Thyroid gland (tissue), 4 donors: ENCODE measurements around the gene FYB2. TPM values are rescaled to one million over a fixed set of nuclear protein-coding genes. Genes with fewer than 3 reads are reported as not detected.

ENCODE experiments used
- DNase-seq, 2 donors: peaks; one replicate each; pipeline ENCODE4 v3.0.0-alpha.2; 2019
- H3K27ac ChIP-seq, 3 donors: fragments of 200-600 bp; sonication (generic); 1 replicate in 2 of 3; 2 replicates in 1 of 3; pipeline ENCODE4 v1.5.1; 2016 to 2019; ENCODE audit warnings: mild to moderate bottlenecking in 1 of 3, moderate library complexity in 1 of 3
- H3K27me3 ChIP-seq: fragments of 200-600 bp; sonication (generic); one replicate; pipeline ENCODE4 v1.5.1; 2019
- H3K36me3 ChIP-seq, 2 donors: fragments of 200-600 bp; sonication (generic); one replicate each; pipeline ENCODE4 v1.5.1; 2016 to 2019
- H3K4me1 ChIP-seq, 2 donors: fragments of 200-600 bp; sonication (generic); one replicate each; pipeline ENCODE4 v1.5.1; 2017 to 2019
- H3K4me3 ChIP-seq, 3 donors: fragments of 200-600 bp; sonication (generic); replicated peaks in 1 of 3; 1 replicate in 2 of 3; 2 replicates in 1 of 3; pipeline ENCODE4 v1.5.1; 2016; ENCODE audit warnings: mild to moderate bottlenecking in 1 of 3
- H3K9me3 ChIP-seq: fragments of 200-600 bp; sonication (generic); one replicate; pipeline ENCODE4 v1.5.1; 2017
- CTCF ChIP-seq, 6 experiments: fragments of 200-600 bp in 3 of 6; fragments of 450-650 bp in 3 of 6; sonication (generic) in 3 of 6; IDR thresholded peaks; one replicate each; pipeline ENCODE4 v1.5.1; 2016 to 2019; ENCODE audit warnings: antibody characterized with exemption in 6 of 6, mild to moderate bottlenecking in 2 of 6, inconsistent platforms in 1 of 6, moderate library complexity in 1 of 6
- POLR2A ChIP-seq, 2 donors: fragments of 450-650 bp; IDR thresholded peaks; one replicate each; pipeline ENCODE4 v1.6.1; 2017; ENCODE audit warnings: antibody characterized with exemption in 2 of 2, mild to moderate bottlenecking in 2 of 2, moderate library complexity in 1 of 2
- WGBS, 2 donors: methylation state at CpG; one replicate each; pipeline ENCODE4 v1.1.5; 2017; 5-methylcytosine and 5-hydroxymethylcytosine counted together
- intact Hi-C: fragments of 100-400 bp; cut with DNase I; formaldehyde crosslinking; loops from one replicate; pipeline ENCODE4 v1.15.1; 2023
- total RNA-seq, 4 donors: library from RNA; depleted of rRNA; stranded (reverse); fragments of >200 nt; gene quantifications; one replicate each; pipeline ENCODE4 v1.2.3, GENCODE V29; 2016

The FYB2 gene
- total RNA-seq, 4 donors from 2014 or later: 0.13 to 1.6 (median 0.78) TPM; not detected in 1

GRCh38 chr1:56854521-56855099, 35.4 kb upstream of the FYB2 start, which contains the start of gene C8A:
TSS of gene C8A (plus strand) at chr1:56854797. CDS start at chr1:56854902, 105 bp downstream.
- 82 to 86% methylated on average over 3 of the region's 3 CpGs for WGBS, 2 donors
- TF ChIP-seq POLR2A (IDR thresholded peaks at IDR 0.05): no peak
- no peak for TF ChIP-seq CTCF (IDR thresholded peaks at IDR 0.05)
- H3K4me1 ChIP-seq: no peaks in the 10 kb centered on the region
- no peak within 1 kb of the TSS for H3K4me3 ChIP-seq
- intact Hi-C loops: no loop called here
- H3K9me3 ChIP-seq: no peaks in the 10 kb centered on the region
- H3K27me3 ChIP-seq: no peaks in the 10 kb centered on the region
- no peaks in the 10 kb centered on the region for H3K36me3 ChIP-seq
- no peak within 1 kb of the TSS for H3K27ac ChIP-seq
- no peak for DNase-seq

GRCh38 chr1:56852476-56852875, 33.3 kb upstream of the FYB2 start:
- Histone ChIP-seq H3K27me3 (no peaks in the 10 kb centered on the region), H3K4me1 (no peaks in the 10 kb centered on the region), H3K4me3 (no peak overlapping the region), H3K27ac (no peak overlapping the region), H3K36me3 (no peaks in the 10 kb centered on the region), H3K9me3 (no peaks in the 10 kb centered on the region)
- 2 to 83% methylated on average over 1 of the region's 1 CpG for WGBS, 2 donors
- TF ChIP-seq POLR2A (IDR thresholded peaks at IDR 0.05) (no peak), CTCF (IDR thresholded peaks at IDR 0.05) (no peak)
- DNase-seq: no peak
- intact Hi-C loops: no loop called here

- TF ChIP-seq POLR2A (IDR thresholded peaks at IDR 0.05): no peak
- no peak for TF ChIP-seq CTCF (IDR thresholded peaks at IDR 0.05)
- Histone ChIP-seq H3K27ac (no peak overlapping the region), H3K4me3 (no peak overlapping the region), H3K27me3 (no peaks in the 10 kb centered on the region), H3K36me3 (no peaks in the 10 kb centered on the region), H3K4me1 (no peaks in the 10 kb centered on the region), H3K9me3 (no peaks in the 10 kb centered on the region)
- 79 to 92% methylated on average over 5 of the region's 5 CpGs for WGBS, 2 donors
- no peak for DNase-seq
- intact Hi-C loops: no loop called here
Observed at GRCh38 chr1:56850922-56851321, 31.7 kb upstream of the FYB2 start.

- TF ChIP-seq CTCF (IDR thresholded peaks at IDR 0.05): no peak
- TF ChIP-seq POLR2A (IDR thresholded peaks at IDR 0.05): no peak
- Histone ChIP-seq H3K27ac (no peak overlapping the region), H3K9me3 (no peaks in the 10 kb centered on the region), H3K4me3 (no peak overlapping the region), H3K27me3 (no peaks in the 10 kb centered on the region), H3K36me3 (no peaks in the 10 kb centered on the region), H3K4me1 (no peaks in the 10 kb centered on the region)
- no peak for DNase-seq
- WGBS, 2 donors: 90 to 97% methylated on average over 2 of the region's 2 CpGs
- intact Hi-C loops: no loop called here
Observed at GRCh38 chr1:56850411-56850810, 31.2 kb upstream of the FYB2 start.

GRCh38 chr1:56849750-56850149, 30.5 kb upstream of the FYB2 start:
- DNase-seq: no peak
- Histone ChIP-seq H3K36me3 (no peaks in the 10 kb centered on the region), H3K4me3 (no peak overlapping the region), H3K27me3 (no peaks in the 10 kb centered on the region), H3K4me1 (no peaks in the 10 kb centered on the region), H3K27ac (no peak overlapping the region), H3K9me3 (no peaks in the 10 kb centered on the region)
- intact Hi-C loops: no loop called here
- TF ChIP-seq POLR2A (IDR thresholded peaks at IDR 0.05) (no peak), CTCF (IDR thresholded peaks at IDR 0.05) (no peak)
- 75 to 82% methylated on average over 7 of the region's 7 CpGs for WGBS, 2 donors
